ENCODE results near the gene PRKAB1. TPM values are rescaled to one million over a fixed set of nuclear protein-coding genes. Genes with fewer than 3 reads are reported as not detected.

The PRKAB1 gene
- total and polyA plus RNA-seq, 7 donors = 9.0 to 16.7 (median 11.9) TPM

GRCh38 chr12:119727600-119728443, 59.9 kb downstream of the PRKAB1 start:
- WGBS, 3 donors = 88 to 96% (median 89%) methylated on average over 3 of the region's 3 CpGs

GRCh38 chr12:119728444-119728745, 60.5 kb downstream of the PRKAB1 start:
- H3K9me3 ChIP-seq = no peaks in the 10 kb centered on the region
- no peak overlapping the region for H3K4me3 ChIP-seq
- H3K36me3 ChIP-seq (ENCODE audit: insufficient read depth in 1 of 2, low read depth in 1 of 2) = no peaks in the 10 kb centered on the region
- intact Hi-C loops (cut with DNase I) = no loop called here
- no peaks in the 10 kb centered on the region for H3K4me1 ChIP-seq
- no peak for TF ChIP-seq CTCF (IDR thresholded peaks at IDR 0.05)
- H3K27me3 ChIP-seq (ENCODE audit: insufficient read depth in 3 of 3, low read length in 2 of 3) = no peaks in the 10 kb centered on the region
- DNase-seq = no peak
- 34 to 46% (median 38%) methylated on average over 6 of the region's 6 CpGs for WGBS, 3 donors
- no peak for ATAC-seq
- no peak overlapping the region for H3K27ac ChIP-seq

More at GRCh38 chr12:119727600-119728443, 59.9 kb downstream of the PRKAB1 start:
- no peaks in the 10 kb centered on the region for H3K4me1 ChIP-seq
- ATAC-seq (no peak), DNase-seq (no peak)
- no peaks in the 10 kb centered on the region for H3K27me3 ChIP-seq (ENCODE audit: insufficient read depth in 3 of 3, low read length in 2 of 3)
- TF ChIP-seq CTCF (IDR thresholded peaks at IDR 0.05) = no peak
- H3K9me3 ChIP-seq = no peaks in the 10 kb centered on the region
- H3K36me3 ChIP-seq (ENCODE audit: insufficient read depth in 1 of 2, low read depth in 1 of 2) = no peaks in the 10 kb centered on the region
- H3K27ac ChIP-seq = no peak overlapping the region
- H3K4me3 ChIP-seq = no peak overlapping the region
- intact Hi-C loops (cut with DNase I) = no loop called here

- H3K4me1 ChIP-seq = no peaks in the 10 kb centered on the region
- ATAC-seq (no peak), DNase-seq (no peak)
- no peak for TF ChIP-seq CTCF (IDR thresholded peaks at IDR 0.05)
- no peaks in the 10 kb centered on the region for H3K9me3 ChIP-seq
- intact Hi-C loops (cut with DNase I) = no loop called here
- WGBS, 3 donors = 96 to 98% (median 96%) methylated on average over 8 of the region's 8 CpGs
- no peak overlapping the region for H3K4me3 ChIP-seq
- H3K36me3 ChIP-seq (ENCODE audit: insufficient read depth in 1 of 2, low read depth in 1 of 2) = no peaks in the 10 kb centered on the region
- no peak overlapping the region for H3K27ac ChIP-seq
- no peaks in the 10 kb centered on the region for H3K27me3 ChIP-seq (ENCODE audit: insufficient read depth in 3 of 3, low read length in 2 of 3)
Observed at GRCh38 chr12:119729871-119730270, 61.9 kb downstream of the PRKAB1 start.

GRCh38 chr12:119730381-119730780, 62.4 kb downstream of the PRKAB1 start:
- DNase-seq = no peak
- H3K27me3 ChIP-seq (ENCODE audit: insufficient read depth in 3 of 3, low read length in 2 of 3) = no peaks in the 10 kb centered on the region
- TF ChIP-seq CTCF (IDR thresholded peaks at IDR 0.05) = no peak
- H3K36me3 ChIP-seq (ENCODE audit: insufficient read depth in 1 of 2, low read depth in 1 of 2) = no peaks in the 10 kb centered on the region
- 89 to 92% (median 92%) methylated on average over 13 of the region's 13 CpGs for WGBS, 3 donors
- intact Hi-C loops (cut with DNase I) = no loop called here
- no peaks in the 10 kb centered on the region for H3K4me1 ChIP-seq
- no peak overlapping the region for H3K27ac ChIP-seq
- no peaks in the 10 kb centered on the region for H3K9me3 ChIP-seq
- ATAC-seq = no peak
- H3K4me3 ChIP-seq = no peak overlapping the region

Other genes with a start within 250 kb of the PRKAB1 start
- 100 to 1,000 TPM in 1 of 4 donors, 10 to 100 TPM in 3; 11.6 to 108 (median 25.1) TPM for gene TMEM233, start 74.4 kb upstream of the PRKAB1 start, total RNA-seq
- gene TMEM233, start 74.4 kb upstream of the PRKAB1 start, polyA plus RNA-seq = 100 to 1,000 TPM in 1 of 3 donors, 10 to 100 TPM in 2; 69.7 to 125 (median 78.3) TPM
- gene CIT, start 209.2 kb downstream of the PRKAB1 start, total RNA-seq = 1 to 10 TPM in 2 of 4 donors, under 1 TPM in 2; 0.26 to 2.4 (median 0.90) TPM
- gene CIT, start 209.2 kb downstream of the PRKAB1 start, polyA plus RNA-seq = under 1 TPM; 0.06 to 0.40 (median 0.32) TPM

All from psoas muscle (tissue), 8 donors.